IMR-90 (cell line): Measurements from ENCODE around the gene BPIFB2. TPM values are rescaled to one million over a fixed set of nuclear protein-coding genes. Genes with fewer than 3 reads are reported as not detected.
"Not testable (repeated sequence)": the region's sequence is repeated elsewhere in the genome, so short reads cannot be mapped to it uniquely, and the experiment has no call there.

ENCODE experiments used
- ATAC-seq: fragments of 200-7000 bp; cut with Tn5 transposase; 2 replicates; pipeline ENCODE4 v1.9.1; 2020; ENCODE audit warnings: low read depth, mild to moderate bottlenecking, moderate library complexity
- BruUV-seq: library from RNA; stranded (reverse); fragments of 400-500 nt; replicated peaks from 2 replicates; lab custom pipeline; 2021; lab: Mats Ljungman, UMichigan
- CTCF ChIA-PET: fragments of 300-600 bp; formaldehyde crosslinking; extraction: SDS; loops from one replicate; lab custom pipeline; 2021; ENCODE audit warnings: antibody characterized with exemption; lab: Yijun Ruan, JAX
- POLR2A ChIA-PET: fragments of 300-600 bp; sonication (Branson Sonifier 250); formaldehyde crosslinking; loops from one replicate; lab custom pipeline; 2022; ENCODE audit warnings: antibody characterized with exemption; ENCODE audit not compliant: unreplicated experiment; lab: Charles Lee
- DNase-seq: peaks from one replicate; pipeline ENCODE4 v3.0.0; 2013
- H2AFZ ChIP-seq: replicated peaks from 2 replicates; pipeline ENCODE3; 2013; ENCODE audit warnings: low read length, mild to moderate bottlenecking; ENCODE audit not compliant: poor library complexity
- H2AK5ac ChIP-seq: 2 replicates; pipeline ENCODE4 v1.6.1; 2013; ENCODE audit warnings: low read depth, low read length, inconsistent platforms
- H2AK9ac ChIP-seq: replicated peaks from 2 replicates; pipeline ENCODE3; 2013; ENCODE audit warnings: mild to moderate bottlenecking, low read depth, low read length, moderate library complexity; ENCODE audit not compliant: poor library complexity
- H2BK120ac ChIP-seq: 2 replicates; pipeline ENCODE4 v1.6.1; 2013; ENCODE audit warnings: low read depth, low read length, inconsistent platforms
- H2BK15ac ChIP-seq: 3 replicates; pipeline ENCODE4 v1.6.1; 2013; ENCODE audit warnings: low read depth, low read length, inconsistent platforms
- H2BK20ac ChIP-seq: 2 replicates; pipeline ENCODE4 v1.6.1; 2013; ENCODE audit warnings: low read depth, mild to moderate bottlenecking, inconsistent platforms, low read length, moderate library complexity
- H2BK5ac ChIP-seq: 2 replicates; pipeline ENCODE4 v1.6.1; 2013; ENCODE audit warnings: mild to moderate bottlenecking, low read depth, low read length, inconsistent platforms; ENCODE audit not compliant: poor library complexity, severe bottlenecking
- H3K14ac ChIP-seq: replicated peaks from 2 replicates; pipeline ENCODE4 v1.6.1; 2013; ENCODE audit warnings: low read depth, low read length, inconsistent platforms
- H3K18ac ChIP-seq: 2 replicates; pipeline ENCODE4 v1.6.1; 2013; ENCODE audit warnings: low read depth, low read length, control low read depth
- H3K23ac ChIP-seq: 2 replicates; pipeline ENCODE4 v1.6.1; 2013; ENCODE audit warnings: low read depth, low read length, inconsistent platforms
- H3K27ac ChIP-seq: 2 replicates; pipeline ENCODE4 v1.5.1; 2013; ENCODE audit warnings: mild to moderate bottlenecking, control low read depth, low read length; ENCODE audit not compliant: insufficient read depth
- H3K27me3 ChIP-seq: 2 replicates; pipeline ENCODE4 v1.6.1; 2013; ENCODE audit warnings: low read length; ENCODE audit not compliant: control insufficient read depth, insufficient read depth
- H3K36me3 ChIP-seq: 2 replicates; pipeline ENCODE4 v1.6.1; 2013; ENCODE audit warnings: low read length, mixed read lengths; ENCODE audit not compliant: control insufficient read depth, insufficient read depth
- H3K4ac ChIP-seq: 2 replicates; pipeline ENCODE4 v1.6.1; 2013; ENCODE audit warnings: low read depth, low read length, inconsistent platforms
- H3K4me1 ChIP-seq: 2 replicates; pipeline ENCODE4 v1.6.1; 2013; ENCODE audit warnings: low read length, mixed read lengths; ENCODE audit not compliant: control insufficient read depth, insufficient read depth
- H3K4me2 ChIP-seq: 2 replicates; pipeline ENCODE4 v1.6.1; 2013; ENCODE audit warnings: low read depth, mild to moderate bottlenecking, control low read depth, low read length, moderate library complexity
- H3K4me3 ChIP-seq: 2 replicates; pipeline ENCODE4 v1.5.1; 2013; ENCODE audit warnings: low read depth, mild to moderate bottlenecking, control low read depth, low read length, moderate library complexity; ENCODE audit not compliant: insufficient read depth
- H3K56ac ChIP-seq: 2 replicates; pipeline ENCODE4 v1.6.1; 2013; ENCODE audit warnings: low read length, inconsistent platforms; ENCODE audit not compliant: insufficient read depth; ENCODE audit errors: extremely low read depth
- H3K79me1 ChIP-seq, 2 experiments: 2 replicates each; pipeline ENCODE4 v1.6.1; 2013; ENCODE audit warnings: low read length in 2 of 2, inconsistent platforms in 1 of 2, low read depth in 1 of 2
- H3K9ac ChIP-seq: 2 replicates; pipeline ENCODE4 v1.6.1; 2013; ENCODE audit warnings: low read depth, low read length, control low read depth
- H3K9me1 ChIP-seq: 2 replicates; pipeline ENCODE4 v1.6.1; 2013; ENCODE audit warnings: low read length, inconsistent platforms; ENCODE audit not compliant: insufficient read depth
- H3K9me3 ChIP-seq: 2 replicates; pipeline ENCODE4 v1.6.1; 2013; ENCODE audit warnings: low read length; ENCODE audit not compliant: control insufficient read depth, insufficient read depth
- H4K20me1 ChIP-seq: 2 replicates; pipeline ENCODE4 v1.6.1; 2013; ENCODE audit warnings: low read length, inconsistent platforms; ENCODE audit not compliant: insufficient read depth
- H4K5ac ChIP-seq: 2 replicates; pipeline ENCODE4 v1.6.1; 2013; ENCODE audit warnings: mild to moderate bottlenecking, low read depth, low read length, control low read depth
- H4K8ac ChIP-seq, 2 experiments: 2 replicates each; pipeline ENCODE4 v1.6.1; 2013; ENCODE audit warnings: low read depth in 2 of 2, low read length in 2 of 2, control low read depth in 1 of 2, inconsistent platforms in 1 of 2
- H4K91ac ChIP-seq: 2 replicates; pipeline ENCODE4 v1.6.1; 2013; ENCODE audit warnings: low read depth, low read length, inconsistent platforms; ENCODE audit not compliant: insufficient read depth
- RAD21 ChIP-seq: IDR thresholded peaks from 2 replicates; pipeline ENCODE4 v1.6.1; 2012; ENCODE audit warnings: low read length, improper control_type of control experiment
- WGBS, 2 experiments: methylation state at CpG; one replicate each; pipeline versions ENCODE4 v1.1.5 to v1.1.7; 2013; ENCODE audit warnings: missing lambda C conversion rate in 2 of 2; ENCODE audit not compliant: insufficient read length in 1 of 2; ENCODE audit errors: extremely low coverage in 2 of 2; 5-methylcytosine and 5-hydroxymethylcytosine counted together
- dilution Hi-C: fragments of 300-500 bp; cut with HindIII; formaldehyde crosslinking; loops from one replicate; pipeline ENCODE4 v1.14.3; 2018; ENCODE audit warnings: low sequenced_read_pairs; ENCODE audit not compliant: unreplicated experiment
- in situ Hi-C: fragments of 300-500 bp; cut with MboI; formaldehyde crosslinking; loops from 3 replicates; pipeline ENCODE4 v1.14.3; 2019; ENCODE audit warnings: low sequenced_read_pairs, inconsistent platforms, mixed read lengths
- intact Hi-C: fragments of 100-400 bp; cut with micrococcal nuclease; formaldehyde crosslinking; loops from 2 replicates; pipeline ENCODE4 v1.10.0; 2022
- polyA plus RNA-seq, 3 experiments: library from polyadenylated mRNA; depleted of rRNA; stranded (reverse); fragments of >200 nt; gene quantifications; 2 replicates each; pipeline ENCODE4 v1.2.3, GENCODE V29; 2012; ENCODE audit warnings: low replicate concordance in 1 of 3
- total RNA-seq: library from RNA; depleted of rRNA; stranded (reverse); fragments of >200 nt; gene quantifications from 2 replicates; pipeline ENCODE4 v1.2.3, GENCODE V29; 2012

Gene BPIFB2
- total and polyA plus RNA-seq, 2 of the 4 experiments (the other 2 are of a cell fraction): not detected

DNA sequence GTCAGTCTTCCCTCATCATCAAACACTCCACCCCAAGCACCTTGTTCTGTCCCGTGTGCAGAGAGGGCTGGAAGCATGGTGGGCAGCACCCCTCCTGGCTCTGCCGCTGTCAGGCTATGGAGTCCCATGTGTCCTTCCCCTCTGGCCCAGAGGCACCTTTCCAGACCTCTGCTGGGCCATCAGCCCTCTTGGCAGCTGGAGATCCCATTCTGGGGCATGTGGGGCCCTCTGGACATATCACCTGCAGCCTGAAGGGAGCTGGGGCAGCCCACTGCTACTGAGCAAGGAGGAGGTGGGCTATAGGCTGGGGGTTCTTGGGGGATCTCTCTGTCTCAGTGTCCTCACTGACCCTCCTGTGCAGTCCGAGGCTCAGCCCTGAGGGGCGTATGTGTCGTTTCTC is 45.5 kb upstream of the BPIFB2 start:
- Histone ChIP-seq H4K91ac (no peak overlapping the region), H2AK5ac (no peak overlapping the region), H3K4me1 (no peaks in the 10 kb centered on the region), H3K4me3 (no peak overlapping the region), H3K4me2 (no peak overlapping the region), H3K14ac (no peak overlapping the region), H2AK9ac (no peak overlapping the region), H4K8ac (no peak overlapping the region), H3K23ac (no peak overlapping the region), H3K27ac (no peak overlapping the region), H3K4ac (no peak overlapping the region), H3K18ac (no peak overlapping the region), H3K9ac (no peak overlapping the region), H2AFZ (no peak overlapping the region), H2BK20ac (no peak overlapping the region), H2BK5ac (no peak overlapping the region), H2BK15ac (no peak overlapping the region), H3K56ac (no peak overlapping the region), H4K20me1 (no peaks in the 10 kb centered on the region), H3K9me3 (peaks cover 5% of the 10 kb centered on the region), H2BK120ac (no peak overlapping the region), H3K36me3 (no peaks in the 10 kb centered on the region), H3K9me1 (no peaks in the 10 kb centered on the region), H3K27me3 (peaks cover 12% of the 10 kb centered on the region; the same call in 1 of the 2 replicates), H4K5ac (no peak overlapping the region), H3K79me1 (no peaks in the 10 kb centered on the region)
- ChIA-PET CTCF (no interaction called here), POLR2A (no interaction called here)
- dilution Hi-C loops: no loop called here
- DNase-seq (no peak), ATAC-seq (no peak)
- intact Hi-C loops: no loop called here
- no peak for TF ChIP-seq RAD21
- no TSS peak for BruUV-seq
- whole genome bisulfite sequencing, 2 experiments: no CpG with 5 or more reads among the region's 5 CpGs
- in situ Hi-C loops: no loop called here

- H3K56ac ChIP-seq, H2BK5ac ChIP-seq, H3K9ac ChIP-seq, CTCF ChIA-PET, dilution Hi-C loops, POLR2A ChIA-PET, H2AK9ac ChIP-seq, H2BK15ac ChIP-seq, BruUV-seq, H3K4ac ChIP-seq, H3K4me3 ChIP-seq, H3K23ac ChIP-seq, H3K36me3 ChIP-seq, H4K8ac ChIP-seq, H4K5ac ChIP-seq, H2AK5ac ChIP-seq, H2AFZ ChIP-seq, H3K14ac ChIP-seq, H3K4me2 ChIP-seq, ATAC-seq, H3K9me3 ChIP-seq, in situ Hi-C loops, H3K9me1 ChIP-seq, H4K20me1 ChIP-seq, DNase-seq, H3K27ac ChIP-seq, intact Hi-C loops, H3K18ac ChIP-seq, H3K79me1 ChIP-seq, H2BK20ac ChIP-seq, H3K4me1 ChIP-seq, H4K91ac ChIP-seq, H2BK120ac ChIP-seq: not testable (repeated sequence)
- 20% methylated on average over 1 of the region's 11 CpGs; no CpG with 5 or more reads in 1 of the 2 experiments for WGBS, 2 experiments
- peaks cover 15% of the 10 kb centered on the region for H3K27me3 ChIP-seq
These were observed 44.9 kb upstream of the BPIFB2 start for GRCh38 chr20:32962646-32963045.
